HG02759 (cell line): ENCODE results near the gene C17orf67.

Experiments
- ATAC-seq: cut with Tn5 transposase; IDR thresholded peaks from one replicate; pipeline ENCODE4 v1.9.1; 2021; ENCODE audit warnings: mild to moderate bottlenecking, moderate library complexity; ENCODE audit not compliant: unreplicated experiment

Gene C17orf67

DNA sequence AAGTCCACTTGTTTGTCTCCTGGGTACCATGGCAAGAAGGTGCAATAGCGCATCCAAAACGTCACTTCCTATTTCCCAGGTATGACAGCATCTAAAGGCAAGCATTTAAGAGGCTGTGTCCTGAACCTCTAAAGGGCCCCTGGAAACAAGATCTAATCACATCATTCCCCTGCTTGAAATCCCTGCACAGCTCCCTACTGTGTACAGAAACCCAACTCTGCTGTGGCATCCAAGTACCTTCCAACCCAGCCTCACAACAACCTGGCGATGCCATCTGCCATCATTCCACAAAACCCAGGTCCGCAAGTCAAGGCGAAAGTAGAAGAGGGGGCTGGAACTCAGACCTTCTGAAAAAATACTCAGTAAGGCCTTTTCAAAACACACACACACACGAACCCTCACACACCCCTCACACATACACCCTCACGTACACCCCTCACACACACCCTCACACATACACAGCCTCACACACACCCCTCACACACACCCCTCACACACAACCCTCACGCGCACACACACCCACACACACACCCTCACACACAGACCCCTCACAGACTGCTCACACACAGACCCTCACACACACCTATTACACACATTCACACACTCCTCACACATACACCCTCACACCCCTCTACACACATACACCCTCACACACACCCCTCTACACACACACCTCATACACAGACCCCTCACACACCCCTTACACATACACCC is 24.5 kb downstream of the C17orf67 start:
- ATAC-seq, result no peak

DNA sequence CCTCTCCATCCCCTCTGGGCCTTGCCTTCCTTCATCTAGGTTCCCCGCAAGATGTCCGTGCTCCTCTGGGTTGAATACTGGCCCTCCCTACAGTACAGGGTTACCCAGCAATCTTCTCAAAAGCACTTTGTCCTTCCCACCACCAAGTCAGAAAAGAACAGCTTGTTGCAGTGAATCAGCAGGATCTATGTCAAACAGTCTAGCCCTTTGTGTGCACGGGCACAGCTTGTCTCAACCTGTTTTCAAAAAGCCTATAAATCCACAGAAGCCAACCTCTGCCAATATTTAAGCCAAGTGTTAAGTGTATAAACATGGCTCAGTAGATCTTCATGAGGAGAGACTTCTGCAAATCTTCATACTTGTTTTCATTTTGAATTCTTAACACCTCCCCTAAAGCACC is 25.2 kb downstream of the C17orf67 start:
- no peak for ATAC-seq

DNA sequence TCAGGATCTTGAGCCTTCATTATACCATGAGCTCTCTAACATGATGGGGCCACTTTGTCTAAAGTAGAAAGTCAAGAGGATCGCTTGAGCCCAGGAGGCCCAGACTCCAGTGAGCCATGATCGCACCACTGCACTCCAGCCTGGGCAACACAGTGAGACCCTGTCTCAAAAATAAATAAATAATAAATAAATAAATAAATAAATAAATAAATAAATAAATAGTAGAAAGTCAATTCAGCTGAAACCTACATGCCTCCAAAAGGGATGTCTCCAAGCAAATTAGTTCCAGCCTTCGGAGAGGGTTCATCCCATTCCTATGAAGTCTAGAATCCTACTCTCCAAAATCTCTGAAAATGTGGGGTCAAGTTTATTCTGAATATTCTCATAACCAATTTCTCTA is 26.0 kb downstream of the C17orf67 start:
- ATAC-seq, result no peak

DNA sequence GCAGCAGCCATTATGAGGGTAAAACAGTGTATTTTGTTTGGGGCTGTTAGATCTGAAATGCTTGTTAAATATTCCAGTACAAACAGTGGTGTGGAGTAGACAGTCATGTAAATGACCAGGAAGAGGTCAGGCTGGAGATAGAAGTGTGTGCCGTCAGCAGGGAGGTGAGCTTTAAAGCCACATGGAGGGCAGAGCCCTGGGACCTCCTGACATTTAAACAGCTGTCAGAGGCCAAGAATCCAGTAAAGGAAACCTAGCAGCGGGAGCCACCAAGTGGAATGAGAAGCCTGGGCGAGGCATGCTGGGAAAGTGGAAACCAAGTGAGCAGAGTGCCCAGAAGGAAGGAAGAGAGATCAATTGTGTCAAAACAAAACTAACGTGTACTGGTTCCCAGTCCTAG is 26.8 kb downstream of the C17orf67 start:
- no peak for ATAC-seq

DNA sequence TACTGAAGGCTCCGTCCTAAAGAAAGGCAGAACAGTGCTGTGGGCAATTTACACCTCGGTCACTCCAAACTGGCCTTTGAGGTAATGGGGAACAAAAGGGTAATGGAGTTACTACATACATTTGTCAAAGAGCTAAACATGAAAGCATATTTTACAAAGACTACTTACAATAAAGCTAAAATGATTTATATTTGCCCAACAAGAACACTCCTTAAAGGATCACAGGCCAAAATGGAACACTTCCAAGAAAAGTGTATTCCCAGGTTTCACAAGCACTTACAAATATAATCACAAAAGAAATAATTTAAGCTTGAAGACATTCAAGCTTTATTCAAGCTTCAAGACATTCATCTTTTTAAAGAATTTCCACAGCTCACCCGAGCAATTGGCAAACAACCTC is 29.3 kb downstream of the C17orf67 start:
- ATAC-seq, result no peak

DNA sequence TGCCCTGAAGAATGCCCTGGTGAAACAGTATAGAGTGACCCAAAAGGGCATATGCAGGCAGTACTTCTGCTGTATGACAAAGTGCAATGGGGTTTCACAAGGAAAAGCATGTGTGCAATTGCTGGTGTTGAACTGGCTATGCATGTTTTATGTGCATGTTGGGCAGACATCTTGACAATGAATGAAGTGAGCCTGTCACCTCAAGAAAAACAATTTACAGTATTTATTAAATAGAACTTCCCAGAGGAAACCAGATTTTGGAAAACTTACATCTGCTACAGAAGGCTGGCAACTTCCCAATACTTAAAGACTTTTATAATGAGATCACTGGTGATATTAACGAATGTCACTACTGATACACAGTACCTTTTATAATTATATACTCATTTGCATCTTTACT is 30.6 kb downstream of the C17orf67 start:
- no peak for ATAC-seq

DNA sequence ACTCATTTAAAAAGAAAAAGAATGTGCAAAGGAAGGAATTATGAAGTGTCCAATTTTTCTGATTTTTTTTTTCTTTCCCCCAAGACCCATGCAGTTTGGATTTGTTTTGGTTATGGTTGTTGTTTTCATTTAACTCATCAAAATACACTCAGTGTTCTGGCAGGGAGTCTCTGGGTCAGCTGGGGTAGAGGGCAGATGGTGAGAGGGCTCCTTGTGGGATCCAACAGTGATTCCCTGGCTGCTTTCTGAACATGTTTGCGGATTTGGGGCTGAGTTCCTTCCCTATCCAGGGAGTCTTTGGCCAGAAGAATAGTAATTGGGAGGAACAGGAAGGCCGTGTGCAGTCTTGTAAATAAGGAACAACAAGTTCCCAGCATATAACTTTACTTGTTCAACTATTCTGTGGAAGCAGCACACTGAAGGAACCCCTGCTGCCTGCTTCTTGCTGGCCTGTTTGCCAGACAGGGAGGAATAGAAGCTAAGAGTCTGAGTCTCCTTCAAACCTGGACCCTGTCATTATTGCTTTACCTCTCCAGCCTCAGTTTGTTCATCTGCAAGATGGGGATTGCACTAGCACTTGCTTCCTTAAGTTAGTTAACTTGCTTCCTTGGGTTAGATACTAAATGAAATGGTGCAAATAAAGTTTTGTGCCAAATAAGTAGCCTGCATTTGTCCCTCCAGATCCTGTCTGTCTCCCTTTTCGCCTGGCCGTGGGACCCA is 32.1 kb downstream of the C17orf67 start:
- ATAC-seq, result no peak

DNA sequence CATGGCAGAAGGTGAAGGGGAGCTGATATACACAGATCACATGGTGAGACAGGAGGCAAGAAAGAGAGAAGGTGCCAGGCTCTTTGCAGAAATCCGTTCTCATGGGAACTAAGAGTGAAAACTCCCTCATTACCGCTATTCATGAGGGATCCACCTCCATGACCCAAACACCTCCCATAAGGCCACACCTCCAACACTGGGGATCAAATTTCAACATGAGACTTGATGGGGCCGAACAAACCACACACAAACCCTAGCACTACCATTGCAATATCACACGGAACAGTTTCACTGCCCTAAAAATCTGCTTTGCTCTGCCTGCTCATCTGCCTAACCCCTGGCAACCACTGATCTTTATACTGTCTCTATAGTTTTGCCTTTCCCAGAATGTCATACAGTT is 34.8 kb downstream of the C17orf67 start:
- no peak for ATAC-seq

DNA sequence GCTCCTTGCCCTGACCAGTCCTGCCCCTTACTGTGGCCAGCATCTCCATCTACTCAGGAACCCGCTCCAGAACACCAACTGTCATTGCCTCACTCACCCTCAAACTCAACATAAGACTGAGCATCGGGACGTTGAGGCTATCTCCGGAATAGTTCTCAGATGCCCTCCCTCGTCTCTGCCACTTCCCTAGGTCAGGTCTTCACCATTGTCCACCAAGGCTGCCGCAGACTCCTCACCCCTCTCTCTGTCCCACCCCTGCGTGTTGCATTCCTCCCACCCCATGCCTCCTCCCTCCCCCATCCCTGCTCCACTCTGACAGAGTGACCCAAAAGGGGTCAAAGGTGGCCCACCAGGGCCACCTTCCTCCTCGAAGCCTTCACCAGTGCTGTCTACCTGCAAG is 37.2 kb downstream of the C17orf67 start:
- ATAC-seq, result no peak

DNA sequence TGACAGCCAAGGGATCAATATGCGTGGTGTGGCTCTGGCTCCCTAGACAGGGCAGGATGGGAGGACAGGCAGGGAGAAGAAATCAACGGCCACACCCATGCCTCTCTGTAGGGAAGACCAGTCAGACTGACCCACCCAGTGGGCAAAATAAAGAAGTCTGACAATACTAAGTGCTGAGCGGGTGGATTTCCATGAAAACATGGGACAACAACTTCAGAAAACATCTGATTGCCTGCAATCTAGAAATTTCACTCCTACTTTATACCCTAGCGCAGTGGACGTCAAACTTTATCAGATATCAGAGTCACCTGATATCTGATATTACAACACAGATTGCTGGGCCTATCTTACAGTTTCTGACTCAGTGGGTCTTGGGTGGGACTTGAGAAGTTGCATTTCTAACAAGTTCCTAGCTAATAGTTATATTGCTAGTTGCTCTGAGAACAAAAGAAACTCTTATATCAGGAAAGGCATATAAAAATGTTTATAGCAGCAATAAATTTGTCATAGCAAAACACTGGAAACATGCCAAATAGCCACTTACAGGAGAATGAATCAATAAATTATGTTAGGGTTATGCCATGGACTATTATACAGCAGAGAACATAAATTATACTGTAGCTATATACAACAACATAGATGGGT is 38.4 kb downstream of the C17orf67 start:
- no peak for ATAC-seq

DNA sequence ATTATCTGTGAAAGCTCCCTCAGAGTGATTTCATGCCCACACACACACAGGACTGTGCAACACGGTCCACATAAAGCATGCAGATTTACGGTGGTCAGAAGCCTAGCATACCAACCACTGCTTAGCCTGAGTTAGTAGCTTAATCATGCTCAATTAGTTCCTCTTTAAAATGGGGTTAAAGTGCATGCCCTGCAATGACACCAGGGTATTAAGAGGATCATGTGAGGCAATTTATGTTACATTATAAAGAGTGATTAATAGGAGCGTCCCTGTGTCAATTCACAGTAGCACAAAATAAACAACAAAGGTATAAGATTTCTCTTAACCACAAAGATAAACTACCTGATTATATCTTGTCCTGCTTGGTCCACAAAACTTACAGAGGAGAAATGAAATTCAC is 39.8 kb downstream of the C17orf67 start:
- no peak for ATAC-seq

DNA sequence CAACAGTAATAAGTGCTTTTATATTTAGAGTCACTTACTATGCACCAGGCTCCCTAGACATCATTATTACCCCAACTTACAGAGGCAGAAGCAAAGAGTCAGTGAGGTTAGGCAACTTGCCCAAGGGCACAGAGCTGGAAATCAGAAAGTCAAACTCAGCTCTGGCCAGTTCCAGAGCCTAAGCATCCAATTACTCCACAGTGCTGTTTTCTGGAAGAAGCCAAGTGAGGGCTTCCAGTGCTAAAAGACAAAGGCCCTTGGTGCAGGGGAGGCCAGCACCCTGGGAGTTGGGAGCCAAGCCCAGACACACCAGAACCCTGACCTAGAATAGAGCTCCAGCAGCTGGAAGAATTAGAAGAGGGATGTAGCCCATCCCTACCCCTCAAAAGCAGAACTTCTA is 40.2 kb downstream of the C17orf67 start:
- no peak for ATAC-seq

DNA sequence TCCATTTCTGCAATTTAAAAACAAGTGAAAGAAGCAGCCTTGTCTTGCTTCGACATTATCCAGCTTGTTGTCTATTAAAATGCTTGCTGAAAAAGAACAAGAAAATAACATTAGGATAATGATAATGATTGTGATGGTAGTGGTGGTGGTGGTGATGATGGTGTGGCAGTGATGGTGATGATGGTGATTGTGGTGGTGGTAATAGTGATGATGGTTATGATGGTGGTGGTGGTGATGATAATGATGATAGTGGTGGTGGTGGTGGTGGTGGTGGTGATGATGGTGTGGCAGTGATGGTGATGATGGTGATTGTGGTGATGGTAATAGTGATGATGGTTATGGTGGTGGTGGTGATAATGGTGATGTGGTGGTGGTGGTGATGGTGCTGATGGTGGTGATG is 41.5 kb downstream of the C17orf67 start:
- no peak for ATAC-seq

DNA sequence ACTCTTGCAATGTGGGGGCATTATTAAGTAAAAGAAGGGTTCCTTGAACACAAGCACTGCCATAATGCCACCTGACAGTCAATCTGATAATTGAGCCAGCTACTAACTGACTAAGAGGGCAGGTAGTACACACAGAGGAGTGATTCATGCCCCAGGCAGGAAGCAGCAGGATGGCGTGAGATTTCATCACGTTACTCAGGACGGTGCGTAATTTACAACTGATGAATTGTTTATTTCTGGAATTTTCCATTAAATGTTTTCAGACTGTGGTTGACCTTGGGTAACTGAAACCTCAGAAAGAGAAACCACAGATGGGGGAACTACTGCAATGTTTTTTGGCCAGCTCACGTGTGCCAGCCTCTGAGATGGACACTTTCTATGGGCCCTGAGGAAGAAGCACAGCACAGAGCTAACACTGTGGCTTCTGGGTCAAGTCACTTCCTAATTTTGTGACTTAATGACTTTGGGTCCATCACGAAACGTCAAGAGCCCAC is 46.7 kb downstream of the C17orf67 start:
- peak; percentile 87 for ATAC-seq

DNA sequence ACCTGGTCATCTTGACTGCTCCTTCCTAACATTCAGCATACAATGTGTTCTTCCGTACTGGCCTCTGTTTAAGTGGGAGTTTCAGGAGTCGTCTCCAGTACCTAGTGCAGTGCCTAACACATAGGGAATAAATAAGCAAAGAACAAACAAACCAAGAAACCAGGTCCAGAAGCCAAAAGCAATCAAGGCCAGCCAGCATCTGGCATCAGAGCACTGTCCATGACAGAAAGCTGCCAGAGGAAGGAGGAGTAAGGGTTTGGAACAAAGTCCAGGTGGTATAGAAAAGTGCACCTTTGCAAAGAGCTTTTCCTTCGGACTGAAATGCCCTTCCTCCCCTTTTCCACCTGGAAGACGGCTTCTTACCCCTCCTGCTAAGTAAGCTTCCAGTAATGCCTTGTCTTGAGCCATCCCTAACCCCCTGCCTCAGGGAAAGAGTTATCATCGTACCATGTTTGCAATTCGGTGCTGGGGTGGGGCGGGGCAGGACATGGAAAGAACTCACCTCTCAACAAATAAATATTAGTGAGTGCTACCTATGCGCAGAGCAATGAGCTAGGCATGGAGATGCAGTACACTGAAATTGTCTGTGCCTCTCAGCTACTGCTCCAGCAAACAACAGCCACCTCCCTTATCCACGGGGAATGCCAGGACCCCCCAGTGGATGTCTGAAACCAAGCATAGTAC is 47.6 kb downstream of the C17orf67 start:
- no peak for ATAC-seq

DNA sequence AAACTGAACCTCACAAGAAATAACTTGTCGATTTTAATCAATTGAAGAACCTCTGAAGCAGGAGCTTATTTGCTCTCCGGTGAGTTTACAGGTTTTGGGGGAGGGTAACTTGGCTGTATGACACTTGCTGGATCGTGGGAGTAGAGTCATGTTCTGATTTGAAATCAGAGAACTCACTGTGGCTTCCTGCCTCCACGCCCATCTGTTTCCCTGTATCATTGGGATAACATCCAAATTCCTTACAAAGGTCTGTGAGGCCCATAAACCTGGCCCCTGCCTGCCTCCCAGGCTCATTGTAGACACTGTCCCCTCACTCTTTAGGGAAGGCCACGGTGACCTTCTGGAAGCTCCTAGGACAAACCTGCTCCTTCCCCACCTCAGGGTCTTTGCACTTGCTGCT is 48.3 kb downstream of the C17orf67 start:
- ATAC-seq, result no peak

DNA sequence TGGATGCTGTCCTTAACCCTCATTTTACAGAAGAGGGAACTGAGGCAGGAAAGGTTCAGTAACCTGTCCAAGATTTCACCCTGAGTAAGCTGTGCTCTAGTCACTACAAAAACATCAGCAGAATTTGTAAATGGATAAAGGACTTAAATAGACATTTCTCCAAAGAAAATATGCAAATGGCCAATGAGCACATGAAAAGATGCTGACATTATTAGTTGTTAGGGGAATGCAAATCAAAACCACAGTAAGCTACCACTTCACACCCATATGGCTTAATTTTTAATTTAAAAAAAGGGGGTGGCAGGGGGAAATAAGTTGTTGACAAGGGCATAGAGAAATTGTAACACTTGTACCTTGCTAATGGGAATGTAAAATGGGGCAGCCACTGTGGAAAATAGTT is 51.4 kb downstream of the C17orf67 start:
- no peak for ATAC-seq

DNA sequence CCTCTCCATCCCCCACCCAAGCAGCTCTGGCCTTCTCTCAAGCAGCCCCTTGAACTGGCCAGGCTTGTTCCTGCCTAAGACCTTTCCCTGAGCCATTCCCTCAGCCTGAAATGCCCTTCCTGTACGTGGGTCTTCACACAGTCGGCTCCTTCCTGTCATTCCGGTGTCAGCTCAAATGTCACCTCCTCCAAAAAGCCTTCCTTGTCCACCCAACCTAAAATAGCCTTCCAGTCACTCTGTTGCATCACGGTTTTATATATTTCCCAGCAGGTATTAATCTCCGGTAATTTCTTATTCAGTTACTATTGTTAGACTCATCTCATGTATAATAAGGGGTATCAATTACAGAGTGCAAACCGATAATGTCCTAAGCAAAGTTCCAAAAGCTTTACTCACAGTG is 51.8 kb downstream of the C17orf67 start:
- no peak for ATAC-seq

DNA sequence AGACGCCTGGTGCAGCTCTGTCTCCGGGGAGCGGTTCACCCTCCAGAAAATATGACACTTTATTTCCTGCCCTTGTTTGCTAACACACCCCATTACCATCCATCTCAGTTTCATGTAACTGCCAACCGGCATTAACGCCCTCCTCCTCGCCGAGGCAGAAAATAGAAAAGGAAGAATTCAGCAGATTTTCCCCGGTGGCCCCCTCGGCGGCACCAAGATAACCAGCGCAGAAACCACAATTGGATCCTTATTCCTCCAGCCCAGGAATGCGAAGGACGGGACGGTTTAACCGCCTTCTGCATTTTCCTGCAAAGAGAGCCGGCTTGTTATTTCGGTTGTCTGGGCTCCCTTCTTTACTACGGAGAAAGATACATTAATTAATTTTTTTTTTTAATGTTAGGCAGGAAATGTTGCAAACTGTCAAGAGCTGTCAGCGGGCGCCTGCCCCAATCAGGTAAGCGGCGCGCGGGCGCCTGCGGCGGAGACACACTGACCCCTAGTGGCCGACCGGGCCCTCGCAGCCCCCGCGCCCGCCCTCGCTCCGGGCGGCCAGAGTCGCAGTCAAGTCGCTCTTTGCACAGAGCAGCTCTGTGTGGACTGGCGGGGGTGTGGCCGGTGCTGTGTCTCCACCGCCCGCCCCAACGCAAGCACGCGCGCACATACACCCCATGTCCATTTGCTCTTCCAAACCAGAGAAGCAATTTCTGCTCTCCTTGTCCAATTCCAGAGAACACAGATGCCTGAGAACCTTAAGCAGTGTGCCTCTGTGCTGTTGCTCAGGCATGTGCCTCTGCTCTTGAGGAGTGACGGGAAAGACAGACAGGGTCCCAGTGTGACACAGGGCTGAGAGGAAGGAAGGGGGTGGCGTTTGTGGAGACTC is 53.6 kb downstream of the C17orf67 start:
- peak; percentile 96 for ATAC-seq

DNA sequence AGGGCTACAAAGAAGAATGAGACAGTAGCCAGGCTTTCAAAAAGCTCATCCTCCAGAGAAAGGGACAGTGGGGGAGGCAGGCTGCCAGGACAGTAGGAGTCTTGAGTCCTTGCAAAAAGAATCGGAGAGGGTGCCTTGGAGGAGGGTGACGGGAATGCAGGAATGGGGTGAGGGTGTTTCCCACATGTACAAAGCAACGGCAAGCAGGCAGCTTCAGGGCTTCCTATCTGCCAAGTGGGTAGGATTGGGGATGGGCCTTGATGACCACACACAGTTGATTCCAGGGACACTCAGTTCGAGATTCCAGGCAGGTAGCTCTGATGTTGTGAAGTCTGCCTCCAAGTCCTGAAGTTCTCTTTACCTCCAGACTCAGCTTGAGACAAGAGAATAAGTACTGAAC is 54.4 kb downstream of the C17orf67 start:
- ATAC-seq, result no peak

DNA sequence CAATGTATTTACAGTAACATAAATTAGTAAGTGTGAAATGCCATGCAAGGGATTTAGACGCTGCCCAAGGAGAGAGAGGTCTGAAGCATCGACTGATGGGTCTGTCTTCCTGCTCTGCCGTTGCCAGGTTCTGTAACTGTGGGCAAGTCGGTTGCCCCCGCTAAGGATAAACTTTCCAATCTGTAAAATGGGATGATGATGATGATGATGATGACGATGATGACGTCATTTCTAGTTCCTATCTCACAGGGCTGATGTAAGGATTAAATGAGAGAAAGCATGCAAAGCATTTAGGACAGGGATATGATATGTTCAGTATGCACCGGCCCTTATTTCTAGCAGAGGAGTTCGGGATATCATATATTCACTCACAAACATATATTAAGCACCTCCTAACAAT is 54.8 kb downstream of the C17orf67 start:
- no peak for ATAC-seq
